Uterus (tissue), 4 donors: Measurements from ENCODE around the gene HOXB4. TPM values are rescaled to one million over a fixed set of nuclear protein-coding genes. Genes with fewer than 3 reads are reported as not detected.

Experiments
- DNase-seq, 2 donors: peaks; one replicate each; pipeline ENCODE4 v3.0.0-alpha.2; 2019 to 2020
- H3K27ac ChIP-seq, 2 donors: fragments of 200-600 bp; sonication (generic); 1 replicate in 1 of 2; 2 replicates in 1 of 2; pipeline ENCODE4 v1.5.1; 2016 to 2018
- H3K27me3 ChIP-seq, 2 donors: fragments of 200-600 bp; sonication (generic); one replicate each; pipeline ENCODE4 v1.5.1; 2018 to 2019; ENCODE audit warnings: control low read depth in 1 of 2
- H3K36me3 ChIP-seq, 2 donors: fragments of 200-600 bp; sonication (generic); one replicate each; pipeline ENCODE4 v1.5.1; 2019; ENCODE audit warnings: control low read depth in 1 of 2
- H3K4me1 ChIP-seq, 2 donors: fragments of 200-600 bp; sonication (generic); one replicate each; pipeline ENCODE4 v1.5.1; 2018 to 2019; ENCODE audit warnings: control low read depth in 1 of 2
- H3K4me3 ChIP-seq, 2 donors: fragments of 200-600 bp; sonication (generic); 1 replicate in 1 of 2; 2 replicates in 1 of 2; pipeline ENCODE4 v1.5.1; 2018 to 2019; ENCODE audit warnings: mild to moderate bottlenecking in 1 of 2
- H3K9me3 ChIP-seq, 2 donors: fragments of 200-600 bp; sonication (generic); one replicate each; pipeline ENCODE4 v1.5.1; 2019; ENCODE audit warnings: control low read depth in 1 of 2
- POLR2A ChIP-seq, 2 donors: fragments of 450-650 bp; IDR thresholded peaks; one replicate each; pipeline ENCODE4 v1.6.1; 2016; ENCODE audit warnings: antibody characterized with exemption in 2 of 2, mild to moderate bottlenecking in 1 of 2, moderate library complexity in 1 of 2
- intact Hi-C: fragments of 100-400 bp; cut with DNase I; formaldehyde crosslinking; loops from one replicate; pipeline ENCODE4 v1.15.1; 2023; ENCODE audit warnings: low total_unique reads
- total RNA-seq, 4 donors: library from RNA; depleted of rRNA in 3 of 4; stranded (reverse); fragments of >200 nt in 3 of 4; gene quantifications; one replicate each; pipeline versions ENCODE4 v1.1.0 to v1.2.4, GENCODE V29; 2014 to 2023
- TF ChIP-seq, protein P1 (sequence below), 4 experiments: fragments of 200-600 bp in 2 of 4; fragments of 450-650 bp in 2 of 4; sonication (generic) in 2 of 4; IDR thresholded peaks; one replicate each; pipeline ENCODE4 v1.5.1; 2016 to 2019; ENCODE audit warnings: antibody characterized with exemption in 4 of 4, mild to moderate bottlenecking in 2 of 4, moderate library complexity in 1 of 4
- donor health status: DM: yes; HTN: yes; CAD: no.

The HOXB4 gene
- total RNA-seq, 4 donors from 2014 or later, result 0.88 to 6.9 (median 5.5) TPM; not detected in 1

DNA sequence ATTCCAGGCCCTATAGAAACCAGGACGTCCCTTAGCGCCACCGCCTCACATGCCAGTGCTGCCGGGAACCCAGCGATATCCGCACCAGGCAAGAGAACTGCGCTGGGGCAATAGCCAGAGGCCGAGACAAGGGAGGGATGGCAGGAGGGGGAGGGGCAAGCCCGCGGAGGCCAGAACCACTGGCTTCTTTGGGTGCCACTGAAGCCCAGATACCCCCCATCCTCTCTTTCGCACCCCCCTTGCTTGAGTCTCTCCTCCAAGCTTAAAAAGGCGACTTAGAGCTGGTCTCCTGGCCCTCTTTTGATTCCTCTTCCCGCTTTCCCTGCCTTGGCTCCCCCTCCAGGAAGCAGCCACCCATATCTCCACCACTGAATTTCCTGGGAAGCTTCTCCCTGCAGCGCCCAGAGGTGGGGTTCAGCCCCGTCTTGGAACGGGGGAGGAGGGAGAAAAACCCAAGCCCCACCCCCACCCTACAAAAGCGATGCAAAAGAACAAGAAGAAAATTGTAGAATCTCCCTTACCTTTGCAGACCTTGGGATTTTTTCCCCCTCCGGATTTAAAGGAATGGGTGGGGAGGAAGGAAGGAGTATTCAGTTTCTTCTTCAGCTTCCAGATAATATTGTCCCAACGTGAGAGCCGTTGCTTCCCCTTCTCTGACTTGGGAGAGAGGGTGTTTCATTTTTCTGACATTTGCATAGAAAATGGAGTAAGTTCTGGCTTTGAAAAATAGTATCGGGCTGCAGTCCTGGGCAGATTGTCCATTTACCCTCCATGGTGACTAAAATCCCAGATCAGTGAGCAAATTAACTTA lies 26.0 kb upstream of the HOXB4 start:
- peak overlapping the region; percentile 17 to 21 for H3K4me3 ChIP-seq
- TF ChIP-seq, protein P1, sequence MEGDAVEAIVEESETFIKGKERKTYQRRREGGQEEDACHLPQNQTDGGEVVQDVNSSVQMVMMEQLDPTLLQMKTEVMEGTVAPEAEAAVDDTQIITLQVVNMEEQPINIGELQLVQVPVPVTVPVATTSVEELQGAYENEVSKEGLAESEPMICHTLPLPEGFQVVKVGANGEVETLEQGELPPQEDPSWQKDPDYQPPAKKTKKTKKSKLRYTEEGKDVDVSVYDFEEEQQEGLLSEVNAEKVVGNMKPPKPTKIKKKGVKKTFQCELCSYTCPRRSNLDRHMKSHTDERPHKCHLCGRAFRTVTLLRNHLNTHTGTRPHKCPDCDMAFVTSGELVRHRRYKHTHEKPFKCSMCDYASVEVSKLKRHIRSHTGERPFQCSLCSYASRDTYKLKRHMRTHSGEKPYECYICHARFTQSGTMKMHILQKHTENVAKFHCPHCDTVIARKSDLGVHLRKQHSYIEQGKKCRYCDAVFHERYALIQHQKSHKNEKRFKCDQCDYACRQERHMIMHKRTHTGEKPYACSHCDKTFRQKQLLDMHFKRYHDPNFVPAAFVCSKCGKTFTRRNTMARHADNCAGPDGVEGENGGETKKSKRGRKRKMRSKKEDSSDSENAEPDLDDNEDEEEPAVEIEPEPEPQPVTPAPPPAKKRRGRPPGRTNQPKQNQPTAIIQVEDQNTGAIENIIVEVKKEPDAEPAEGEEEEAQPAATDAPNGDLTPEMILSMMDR (IDR thresholded peaks at IDR 0.05), result no peak
- peak in 1 of 2 donors; percentile 3 for TF ChIP-seq POLR2A (IDR thresholded peaks at IDR 0.05)
- DNase-seq, result no peak
- intact Hi-C loops, result no loop called here
- H3K27ac ChIP-seq, result peak overlapping the region; percentile 3 to 65
- H3K27me3 ChIP-seq, result peaks cover 0 to 82% of the 10 kb centered on the region in 2 donors
- no peaks in the 10 kb centered on the region for H3K36me3 ChIP-seq
- H3K9me3 ChIP-seq, result no peaks in the 10 kb centered on the region
- no peaks in the 10 kb centered on the region for H3K4me1 ChIP-seq

DNA sequence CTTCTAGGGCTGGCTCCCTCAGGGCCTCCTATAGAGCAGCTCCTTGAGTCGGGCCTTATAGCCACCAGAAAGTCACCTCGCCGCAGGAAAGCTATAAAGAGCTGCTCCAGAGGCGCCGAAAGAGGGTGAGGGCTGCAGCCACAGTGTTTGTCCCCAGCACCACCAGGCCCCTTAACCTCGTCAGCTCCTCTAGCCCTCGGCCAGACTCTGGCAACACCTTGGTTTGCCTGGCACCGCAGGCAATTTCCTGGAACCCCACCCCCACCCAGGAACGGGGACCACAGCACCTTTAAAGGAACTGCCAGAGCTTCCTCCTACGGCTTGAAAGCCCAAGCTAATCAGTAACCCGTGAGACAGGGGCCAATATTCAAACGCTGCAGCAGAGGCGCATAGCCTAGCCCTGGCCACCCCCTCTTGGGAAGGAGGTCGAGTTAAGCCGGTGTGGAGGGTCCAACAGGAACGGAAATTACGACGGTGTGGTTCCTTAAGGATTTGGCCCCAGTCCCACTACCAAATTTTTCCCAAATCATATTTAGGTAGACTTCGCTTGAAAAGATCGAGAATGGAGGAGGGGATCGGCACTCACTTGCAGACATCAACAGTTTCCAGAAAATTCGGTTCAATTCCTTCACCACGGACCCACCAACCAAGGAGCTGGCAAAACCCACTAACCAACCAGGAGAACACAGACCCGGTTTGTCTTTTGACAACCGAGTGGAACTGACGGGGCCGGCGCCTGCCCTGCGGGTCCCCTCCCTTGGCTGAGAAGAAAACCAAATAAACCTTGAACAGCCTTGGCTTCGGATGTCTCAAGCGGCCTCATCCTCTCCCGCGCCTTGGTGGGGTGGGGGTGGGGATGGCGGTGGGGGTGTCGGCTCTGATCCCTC lies 23.6 kb upstream of the HOXB4 start:
- TF ChIP-seq, protein P1 (IDR thresholded peaks at IDR 0.05), result no peak
- TF ChIP-seq POLR2A (IDR thresholded peaks at IDR 0.05), result peak in 1 of 2 donors; percentile 18
- peaks cover 9 to 78% of the 10 kb centered on the region in 2 donors for H3K27me3 ChIP-seq
- no peak for DNase-seq
- intact Hi-C loops, result no loop called here
- no peak overlapping the region for H3K4me3 ChIP-seq
- H3K4me1 ChIP-seq, result peaks cover 0 to 7% of the 10 kb centered on the region in 2 donors
- H3K36me3 ChIP-seq, result no peaks in the 10 kb centered on the region
- H3K27ac ChIP-seq, result no peak overlapping the region
- no peaks in the 10 kb centered on the region for H3K9me3 ChIP-seq

DNA sequence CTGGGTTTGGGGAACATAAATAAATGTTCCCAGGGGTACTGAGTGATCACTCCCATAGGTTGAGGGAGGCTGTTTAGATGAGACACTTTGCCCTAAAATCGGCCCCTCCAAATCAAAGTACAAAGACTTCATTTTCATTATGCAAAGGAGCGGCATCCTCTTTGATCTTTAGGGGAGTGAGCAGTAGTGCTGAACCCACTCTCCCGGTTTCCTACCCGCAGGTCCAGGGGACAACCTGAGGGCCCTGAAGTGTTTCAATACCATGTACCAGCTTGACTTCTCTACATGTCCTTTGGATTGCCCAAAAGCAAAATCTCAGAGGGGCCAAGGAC lies 23.0 kb upstream of the HOXB4 start:
- Histone ChIP-seq H3K4me3 (no peak overlapping the region), H3K27me3 (peaks cover 9 to 79% of the 10 kb centered on the region in 2 donors), H3K4me1 (peaks cover 0 to 7% of the 10 kb centered on the region in 2 donors), H3K27ac (no peak overlapping the region), H3K9me3 (no peaks in the 10 kb centered on the region), H3K36me3 (no peaks in the 10 kb centered on the region)
- no peak for DNase-seq
- no peak for TF ChIP-seq POLR2A (IDR thresholded peaks at IDR 0.05)
- intact Hi-C loops, result no loop called here

DNA sequence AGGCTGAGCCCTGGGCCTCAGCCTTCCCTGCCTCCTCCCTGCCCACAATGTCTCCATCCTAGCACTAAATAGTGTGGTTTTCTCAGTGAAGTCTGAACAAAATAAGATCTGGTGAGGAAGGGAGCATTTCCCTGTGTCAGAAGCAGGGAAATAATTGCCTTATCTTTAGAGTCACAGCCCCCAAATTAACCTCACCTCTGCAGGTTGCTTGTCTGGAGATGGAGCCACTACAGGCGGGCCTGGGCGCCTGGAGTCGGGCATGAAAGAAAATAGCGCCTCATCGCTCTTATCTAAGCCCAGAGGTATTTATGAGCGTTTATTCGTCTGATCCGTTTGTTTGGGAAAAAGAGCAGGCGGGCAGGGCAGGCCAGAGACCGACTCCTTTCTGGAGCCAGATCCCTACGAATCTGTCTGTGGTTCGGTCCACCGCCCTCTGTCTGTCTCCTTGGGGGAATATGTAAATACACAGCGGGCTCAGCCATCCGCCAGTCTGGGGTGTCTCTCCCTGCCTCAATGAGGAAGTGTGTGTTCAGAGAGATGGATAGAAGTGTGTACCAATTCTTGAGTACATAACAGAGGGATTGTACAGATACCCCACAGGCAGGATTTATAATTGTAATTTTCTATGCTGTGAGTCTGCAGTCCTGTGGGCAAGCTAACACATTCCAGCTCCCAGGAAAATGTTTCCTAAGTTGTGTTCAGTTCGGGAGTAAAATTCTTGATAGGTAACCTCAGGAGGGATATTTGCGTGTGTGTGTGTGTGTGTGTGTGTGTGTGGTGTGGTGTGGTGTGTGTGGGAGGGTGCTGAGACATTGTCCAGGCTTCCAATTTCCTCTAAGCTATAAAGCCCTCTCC lies 22.3 kb upstream of the HOXB4 start:
- Histone ChIP-seq H3K4me1 (peaks cover 0 to 7% of the 10 kb centered on the region in 2 donors), H3K4me3 (no peak overlapping the region), H3K9me3 (no peaks in the 10 kb centered on the region), H3K27me3 (peaks cover 9 to 79% of the 10 kb centered on the region in 2 donors), H3K27ac (no peak overlapping the region), H3K36me3 (no peaks in the 10 kb centered on the region)
- intact Hi-C loops, result no loop called here
- TF ChIP-seq, protein P1 (IDR thresholded peaks at IDR 0.05), result no peak
- TF ChIP-seq POLR2A (IDR thresholded peaks at IDR 0.05), result no peak
- DNase-seq, result no peak

DNA sequence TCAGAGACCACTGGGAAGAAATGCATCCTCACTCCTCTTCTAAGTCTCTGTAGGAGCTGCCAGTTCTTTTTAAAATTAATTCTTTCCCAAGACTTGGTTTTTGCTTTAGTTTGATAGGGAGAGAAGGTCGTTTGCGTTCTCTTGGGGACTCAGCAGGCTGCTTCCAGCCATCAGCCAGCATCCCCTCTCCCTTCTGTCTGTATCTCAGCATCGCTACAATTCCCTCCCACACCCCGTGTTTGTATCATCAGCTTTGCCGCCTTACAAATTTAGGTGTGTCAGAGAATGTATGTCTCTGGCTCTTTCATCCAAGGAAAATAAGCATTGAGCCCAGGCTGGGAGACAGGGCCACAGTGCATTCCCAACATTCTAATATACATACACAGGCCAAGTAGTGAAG lies 21.2 kb upstream of the HOXB4 start:
- Histone ChIP-seq H3K27me3 (peaks cover 9 to 75% of the 10 kb centered on the region in 2 donors), H3K4me1 (peaks cover 0 to 7% of the 10 kb centered on the region in 2 donors), H3K9me3 (no peaks in the 10 kb centered on the region), H3K36me3 (no peaks in the 10 kb centered on the region), H3K27ac (no peak overlapping the region), H3K4me3 (no peak overlapping the region)
- intact Hi-C loops, result loop anchor here (10.0 kb wide), 1 partner anchor 255 kb away; no protein-coding TSS in a partner anchor
- TF ChIP-seq POLR2A (IDR thresholded peaks at IDR 0.05), result no peak
- TF ChIP-seq, protein P1 (IDR thresholded peaks at IDR 0.05), result no peak
- no peak for DNase-seq
